ENCODE data around the gene ESRRG. TPM values are rescaled to one million over a fixed set of nuclear protein-coding genes. Genes with fewer than 3 reads are reported as not detected.
"Not testable (repeated sequence)": the region's sequence is repeated elsewhere in the genome, so short reads cannot be mapped to it uniquely, and the experiment has no call there.

ESRRG gene
- polyA plus RNA-seq, 4 donors = 1.9 to 54.3 (median 42.6) TPM

DNA sequence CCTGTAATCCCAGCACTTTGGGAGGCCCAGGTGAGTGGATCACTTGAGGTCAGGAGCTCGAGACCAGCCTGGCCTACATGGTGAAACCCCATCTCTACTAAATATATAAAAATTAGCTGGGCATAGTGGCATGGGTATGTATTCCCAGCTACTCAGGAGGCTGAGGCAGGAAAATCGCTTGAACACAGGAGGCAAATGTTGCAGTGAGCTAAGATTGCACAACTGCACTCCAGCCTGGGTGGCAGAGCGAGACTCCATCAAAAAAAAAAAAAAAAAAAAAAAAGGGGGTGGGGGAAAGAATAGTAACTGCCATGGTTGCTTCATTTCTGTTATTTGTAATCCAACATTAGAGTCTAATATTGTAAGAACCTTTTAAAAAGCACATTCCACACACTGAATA, 193.4 kb downstream of the ESRRG start:
- DNase-seq (ENCODE audit: low read depth in 4 of 4, low spot score in 3 of 4) = not testable (repeated sequence)

DNA sequence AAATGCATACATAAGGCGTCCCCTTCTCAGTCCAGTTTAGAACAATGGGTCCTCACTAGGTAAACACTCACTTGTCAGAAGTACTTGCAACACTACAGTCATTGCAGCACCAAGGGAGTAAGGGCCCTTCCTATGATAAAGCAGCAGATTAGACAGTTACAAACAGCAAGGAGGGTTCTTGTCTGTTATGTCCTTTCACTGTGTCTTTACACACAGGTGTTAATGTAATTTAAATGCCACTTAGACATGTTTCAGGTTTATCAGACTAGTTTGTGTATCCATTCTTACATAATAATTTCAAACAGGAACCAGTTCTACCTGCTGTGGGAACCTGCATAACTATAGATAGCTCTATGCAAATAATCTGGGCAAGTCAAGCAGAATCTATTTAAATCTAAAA, 194.4 kb downstream of the ESRRG start:
- DNase-seq (ENCODE audit: low read depth in 4 of 4, low spot score in 3 of 4) = peak in 1 of 4 donors; percentile 3

GRCh38 chr1:216523449-216524190, 199.6 kb downstream of the ESRRG start:
- no peak for DNase-seq (ENCODE audit: low read depth in 4 of 4, low spot score in 3 of 4)

GRCh38 chr1:216523043-216523442, 200.2 kb downstream of the ESRRG start:
- no peak for DNase-seq (ENCODE audit: low read depth in 4 of 4, low spot score in 3 of 4)

DNA sequence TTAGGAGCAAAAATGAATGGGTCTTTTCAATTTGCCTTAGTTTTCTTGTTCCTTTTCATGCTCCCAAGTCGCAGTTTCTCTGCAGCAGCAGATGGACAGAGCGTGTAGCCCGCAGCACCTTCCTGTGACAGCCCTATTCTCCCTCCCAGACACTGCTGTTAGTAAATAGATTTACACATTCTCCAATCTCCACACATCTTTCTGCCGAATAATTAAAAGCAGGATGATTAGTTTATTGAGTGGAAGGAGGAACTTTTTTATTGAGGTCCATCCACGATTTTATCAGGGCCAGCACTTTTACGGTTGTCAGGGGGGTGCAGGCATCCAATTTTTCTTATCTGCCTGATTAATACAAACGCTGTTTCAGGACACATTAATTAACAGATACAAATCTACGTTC, 201.8 kb downstream of the ESRRG start:
- no peak for DNase-seq (ENCODE audit: low read depth in 4 of 4, low spot score in 3 of 4)

- no peak for DNase-seq (ENCODE audit: low read depth in 4 of 4, low spot score in 3 of 4)
Measured at GRCh38 chr1:216518844-216519627, 204.2 kb downstream of the ESRRG start.

DNA sequence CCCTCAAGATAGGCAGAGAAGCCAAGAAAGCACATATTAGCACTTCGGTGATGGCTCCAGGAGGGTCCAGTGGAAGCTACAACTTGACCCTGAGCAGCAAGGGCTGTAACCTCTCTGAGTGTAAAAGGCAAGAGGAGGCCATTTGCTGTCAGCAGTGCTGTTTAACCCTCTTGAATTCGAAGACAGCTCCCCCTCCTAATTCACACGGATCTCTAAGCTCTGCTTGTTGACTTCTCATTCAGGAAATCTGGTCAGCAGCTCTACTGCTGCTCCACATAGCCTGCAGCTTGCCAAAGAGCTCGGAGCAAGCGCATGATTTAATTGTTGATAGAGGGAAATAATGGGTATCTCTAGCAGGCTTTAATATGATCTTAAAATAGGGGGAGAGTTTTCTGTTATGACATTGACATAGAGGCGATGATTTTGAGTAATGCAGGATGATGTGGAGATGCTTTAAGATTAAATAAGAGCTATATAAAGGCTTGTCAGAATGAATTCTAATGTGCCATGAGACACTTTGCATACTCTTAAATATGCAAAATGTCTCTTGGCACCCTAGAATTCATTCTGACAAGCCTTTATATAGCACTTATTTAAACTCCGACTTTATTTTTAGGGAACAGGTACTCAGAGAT, 220.6 kb downstream of the ESRRG start:
- no peak for DNase-seq (ENCODE audit: low read depth in 4 of 4, low spot score in 3 of 4)

DNA sequence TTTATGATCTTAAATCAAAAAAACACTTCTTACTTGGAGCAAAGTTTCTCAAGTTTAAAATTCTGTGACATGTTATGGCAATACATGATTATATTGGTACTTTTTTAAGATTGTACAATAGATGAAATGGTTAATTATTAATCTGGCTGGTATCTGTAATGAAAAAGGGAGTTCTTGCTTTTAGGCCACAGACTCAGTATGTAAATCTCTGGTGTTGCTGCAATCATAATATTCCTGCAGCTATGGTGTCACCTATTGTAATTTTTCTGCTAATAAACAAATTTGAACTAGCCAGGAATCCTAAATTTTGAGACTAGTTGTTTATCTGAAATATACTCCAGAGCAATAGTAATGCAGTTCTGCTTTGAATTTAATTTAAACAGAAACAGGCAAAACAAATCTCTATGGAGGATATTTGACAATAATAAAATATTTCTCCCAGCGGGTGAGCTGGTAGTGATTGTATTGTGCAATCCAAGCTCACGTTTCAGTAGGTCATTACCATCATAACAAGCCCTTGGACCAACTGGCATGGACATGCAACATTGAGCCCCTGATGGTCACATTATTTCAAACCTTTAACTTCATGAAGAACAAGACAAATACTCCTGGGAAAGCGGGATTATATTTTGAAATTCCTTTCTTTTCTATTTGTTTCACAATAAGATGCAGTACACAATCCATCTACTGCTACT, 222.8 kb downstream of the ESRRG start:
- no peak for DNase-seq (ENCODE audit: low read depth in 4 of 4, low spot score in 3 of 4)

DNA sequence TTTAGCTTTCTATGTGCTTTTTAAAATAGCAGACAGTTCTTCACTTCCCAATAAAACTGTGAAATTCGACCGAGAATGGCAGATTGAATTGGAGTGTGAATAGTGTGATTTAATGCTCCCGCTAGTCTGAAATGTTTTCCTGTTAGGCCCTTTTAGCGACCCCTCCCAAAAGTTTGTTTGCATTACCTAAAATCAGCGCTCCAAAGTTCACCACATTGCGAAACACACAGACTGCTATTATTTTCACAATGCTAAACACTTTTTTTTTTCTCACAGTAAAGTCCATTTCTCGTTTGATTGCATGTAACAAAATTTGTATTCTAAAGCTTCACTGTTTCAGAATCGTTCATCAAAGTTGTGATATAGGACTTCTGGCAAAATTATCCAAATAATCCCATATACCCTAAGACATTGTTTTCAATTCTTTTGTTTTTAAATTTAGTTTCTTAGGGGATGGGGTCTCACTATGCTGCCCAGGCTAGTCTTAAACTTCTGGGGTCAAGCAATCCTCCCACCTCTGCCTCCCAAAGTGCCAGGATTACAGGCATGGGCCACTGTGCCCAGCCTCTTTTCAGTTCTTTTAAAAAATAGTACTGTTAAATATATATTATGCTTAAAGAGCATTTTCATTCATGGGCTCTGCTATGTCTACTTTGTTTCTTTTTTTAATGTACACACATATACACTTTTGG, 223.5 kb downstream of the ESRRG start:
- DNase-seq (ENCODE audit: low read depth in 4 of 4, low spot score in 3 of 4) = no peak

GRCh38 chr1:216498277-216498676, 225.0 kb downstream of the ESRRG start:
- no peak for DNase-seq (ENCODE audit: low read depth in 4 of 4, low spot score in 3 of 4)

DNA sequence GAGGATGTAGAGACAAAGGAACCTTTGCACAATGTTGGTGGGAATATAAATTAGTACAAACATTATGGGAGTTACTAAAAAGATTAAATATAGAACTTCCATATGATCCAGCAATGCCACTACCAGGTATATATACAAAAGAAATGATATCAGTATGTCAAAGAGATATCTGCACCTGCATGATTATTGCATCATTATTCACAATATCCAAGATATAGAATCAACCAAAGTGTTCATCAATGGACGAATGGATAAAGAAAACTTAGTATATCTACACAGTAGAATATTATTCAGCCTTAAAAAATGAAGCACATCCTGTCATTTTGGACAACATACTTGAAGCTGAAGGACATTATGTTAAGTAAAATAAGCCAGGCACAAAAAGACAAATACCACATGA, 238.2 kb downstream of the ESRRG start:
- no peak for DNase-seq (ENCODE audit: low read depth in 4 of 4, low spot score in 3 of 4)

- no peak for DNase-seq (ENCODE audit: low read depth in 4 of 4, low spot score in 3 of 4)
Measured at GRCh38 chr1:216483672-216484401, 239.4 kb downstream of the ESRRG start.

- no peak for DNase-seq (ENCODE audit: low read depth in 4 of 4, low spot score in 3 of 4)
Measured at GRCh38 chr1:216482620-216483019, 240.6 kb downstream of the ESRRG start.

GRCh38 chr1:216478238-216478637, 245.0 kb downstream of the ESRRG start:
- DNase-seq (ENCODE audit: low read depth in 4 of 4, low spot score in 3 of 4) = no peak

GRCh38 chr1:216476341-216476740, 246.9 kb downstream of the ESRRG start:
- DNase-seq (ENCODE audit: low read depth in 4 of 4, low spot score in 3 of 4) = no peak

- no peak for DNase-seq (ENCODE audit: low read depth in 4 of 4, low spot score in 3 of 4)
Measured at GRCh38 chr1:216475659-216476276, 247.5 kb downstream of the ESRRG start.

DNA sequence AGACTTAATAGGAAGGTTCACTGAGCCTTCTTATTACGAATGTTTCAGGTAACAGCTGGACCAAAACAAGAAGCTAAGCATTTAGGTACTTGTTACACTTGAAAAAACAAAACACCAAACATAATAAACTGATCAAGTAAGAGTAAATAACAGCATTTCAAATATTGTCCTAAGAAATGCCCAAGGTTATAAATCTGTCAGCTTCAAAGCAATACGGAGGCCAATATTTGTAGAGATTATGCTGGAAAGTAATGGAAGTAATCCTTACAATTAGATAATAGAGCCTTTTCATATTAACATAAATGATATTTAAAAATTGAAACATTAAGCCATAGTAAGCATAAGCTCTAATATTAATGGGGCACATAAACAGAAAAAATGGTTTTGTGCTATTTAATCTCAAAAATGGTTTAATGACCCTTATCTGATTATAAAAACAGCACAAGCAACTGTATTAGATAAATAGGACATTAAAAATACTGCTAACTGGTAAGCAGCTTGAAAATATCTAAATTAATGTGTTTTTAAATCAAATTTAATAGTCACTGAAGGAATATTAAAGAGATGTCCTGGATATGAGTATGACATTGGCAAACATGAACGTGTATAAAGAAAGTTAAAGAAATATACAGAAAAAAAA, 256.9 kb downstream of the ESRRG start:
- no peak for DNase-seq (ENCODE audit: low read depth in 4 of 4, low spot score in 3 of 4)

DNA sequence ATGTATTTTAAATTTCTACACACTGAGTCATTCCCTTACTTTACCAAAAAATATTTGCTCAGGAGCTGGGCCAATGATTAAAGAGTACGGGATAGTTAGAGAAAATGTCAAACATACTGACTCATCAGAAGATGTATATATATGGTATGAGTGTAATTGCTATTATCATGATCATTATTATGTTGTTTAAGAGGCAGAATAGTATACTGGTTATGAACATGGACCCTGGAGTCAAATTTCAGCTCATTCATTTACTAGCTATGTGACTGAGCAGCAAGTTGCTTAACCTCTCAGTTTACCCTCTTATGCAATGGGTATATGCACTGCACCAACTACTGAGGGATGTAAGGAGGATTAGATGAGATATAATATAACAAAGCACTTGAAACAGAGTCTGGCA, 258.7 kb downstream of the ESRRG start:
- DNase-seq (ENCODE audit: low read depth in 4 of 4, low spot score in 3 of 4) = no peak
